Measurements from ENCODE around the gene CTNNA2.

CTNNA2 gene

GRCh38 chr2:79935771-79936657, 423.2 kb downstream of the CTNNA2 start:
- H3K4me1 ChIP-seq (ENCODE audit: control insufficient read depth, insufficient read depth, low read length) = peaks cover 3% of the 10 kb centered on the region
- peak; percentile 92 for DNase-seq (ENCODE audit: low read depth)
- H3K27me3 ChIP-seq (replicated peaks; ENCODE audit: control insufficient read depth, insufficient read depth, low read length) = peaks cover 6% of the 10 kb centered on the region
- H3K36me3 ChIP-seq (ENCODE audit: control insufficient read depth, insufficient read depth, low read length, severe bottlenecking) = no peaks in the 10 kb centered on the region
- H3K9me3 ChIP-seq (ENCODE audit: control insufficient read depth, low read length) = no peaks in the 10 kb centered on the region
- H3K4me3 ChIP-seq (ENCODE audit: low read length) = peak overlapping the region; percentile 63
- H3K9ac ChIP-seq (ENCODE audit: low read length) = peak overlapping the region; percentile 29

GRCh38 chr2:79936715-79937114, 423.9 kb downstream of the CTNNA2 start:
- no peak overlapping the region for H3K9ac ChIP-seq (ENCODE audit: low read length)
- no peak for DNase-seq (ENCODE audit: low read depth)
- H3K4me3 ChIP-seq (ENCODE audit: low read length) = no peak overlapping the region
- no peaks in the 10 kb centered on the region for H3K36me3 ChIP-seq (ENCODE audit: control insufficient read depth, insufficient read depth, low read length, severe bottlenecking)
- peaks cover 3% of the 10 kb centered on the region for H3K4me1 ChIP-seq (ENCODE audit: control insufficient read depth, insufficient read depth, low read length)
- H3K9me3 ChIP-seq (ENCODE audit: control insufficient read depth, low read length) = no peaks in the 10 kb centered on the region
- peaks cover 6% of the 10 kb centered on the region for H3K27me3 ChIP-seq (replicated peaks; ENCODE audit: control insufficient read depth, insufficient read depth, low read length)

GRCh38 chr2:79938648-79939047, 425.8 kb downstream of the CTNNA2 start:
- Histone ChIP-seq H3K36me3 (ENCODE audit: control insufficient read depth, insufficient read depth, low read length, severe bottlenecking) (no peaks in the 10 kb centered on the region), H3K9me3 (ENCODE audit: control insufficient read depth, low read length) (no peaks in the 10 kb centered on the region), H3K4me3 (ENCODE audit: low read length) (no peak overlapping the region), H3K4me1 (ENCODE audit: control insufficient read depth, insufficient read depth, low read length) (peaks cover 3% of the 10 kb centered on the region), H3K27me3 (replicated peaks; ENCODE audit: control insufficient read depth, insufficient read depth, low read length) (peaks cover 6% of the 10 kb centered on the region), H3K9ac (ENCODE audit: low read length) (no peak overlapping the region)
- DNase-seq (ENCODE audit: low read depth) = no peak

DNA sequence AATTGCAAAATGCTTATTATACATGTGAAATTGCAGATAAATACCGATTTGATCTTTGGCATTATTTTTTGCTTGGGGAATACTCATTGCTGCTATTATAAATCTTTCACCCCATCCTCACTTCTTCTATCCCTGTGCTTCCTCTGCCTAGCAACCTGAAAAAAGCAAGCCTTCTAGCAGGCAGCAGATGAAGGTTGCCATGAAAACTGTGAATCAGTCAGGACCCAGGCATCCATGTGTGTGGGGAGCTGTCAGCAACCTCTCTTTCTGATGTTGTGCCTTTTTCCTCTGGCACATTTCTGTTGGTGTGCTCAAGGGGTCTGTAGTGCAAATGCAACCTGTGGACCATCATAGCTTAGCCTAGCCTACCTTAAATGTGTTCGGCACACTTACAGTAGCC, 427.5 kb downstream of the CTNNA2 start:
- Histone ChIP-seq H3K27me3 (replicated peaks; ENCODE audit: control insufficient read depth, insufficient read depth, low read length) (peaks cover 6% of the 10 kb centered on the region), H3K4me1 (ENCODE audit: control insufficient read depth, insufficient read depth, low read length) (peaks cover 3% of the 10 kb centered on the region), H3K9ac (ENCODE audit: low read length) (no peak overlapping the region), H3K4me3 (ENCODE audit: low read length) (no peak overlapping the region), H3K9me3 (ENCODE audit: control insufficient read depth, low read length) (no peaks in the 10 kb centered on the region), H3K36me3 (ENCODE audit: control insufficient read depth, insufficient read depth, low read length, severe bottlenecking) (no peaks in the 10 kb centered on the region)
- DNase-seq (ENCODE audit: low read depth) = no peak

DNA sequence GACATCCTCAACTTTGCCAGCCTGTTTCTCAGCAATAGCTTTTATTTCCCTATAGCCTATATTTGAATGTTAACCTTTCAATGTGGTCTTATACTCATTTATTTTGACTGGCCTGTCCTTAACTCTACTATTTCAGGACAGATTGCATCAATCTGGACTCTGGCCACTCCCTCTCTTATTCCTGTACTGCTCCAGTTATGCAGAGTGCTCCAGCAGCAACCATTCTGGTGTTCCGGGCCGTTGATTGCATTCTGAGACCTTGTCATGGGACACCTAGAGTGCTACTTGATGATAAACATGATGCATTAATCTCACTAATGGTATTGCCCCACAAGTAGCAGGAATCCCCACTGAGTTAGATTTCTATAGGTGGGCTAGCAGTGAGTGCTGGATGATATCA, 428.3 kb downstream of the CTNNA2 start:
- Histone ChIP-seq H3K9ac (ENCODE audit: low read length) (no peak overlapping the region), H3K27me3 (replicated peaks; ENCODE audit: control insufficient read depth, insufficient read depth, low read length) (peaks cover 6% of the 10 kb centered on the region), H3K4me3 (ENCODE audit: low read length) (no peak overlapping the region), H3K9me3 (ENCODE audit: control insufficient read depth, low read length) (no peaks in the 10 kb centered on the region), H3K4me1 (ENCODE audit: control insufficient read depth, insufficient read depth, low read length) (no peaks in the 10 kb centered on the region), H3K36me3 (ENCODE audit: control insufficient read depth, insufficient read depth, low read length, severe bottlenecking) (no peaks in the 10 kb centered on the region)
- DNase-seq (ENCODE audit: low read depth) = no peak

- Histone ChIP-seq H3K9me3 (ENCODE audit: control insufficient read depth, low read length) (no peaks in the 10 kb centered on the region), H3K36me3 (ENCODE audit: control insufficient read depth, insufficient read depth, low read length, severe bottlenecking) (no peaks in the 10 kb centered on the region), H3K9ac (ENCODE audit: low read length) (no peak overlapping the region), H3K4me1 (ENCODE audit: control insufficient read depth, insufficient read depth, low read length) (no peaks in the 10 kb centered on the region), H3K4me3 (ENCODE audit: low read length) (no peak overlapping the region), H3K27me3 (replicated peaks; ENCODE audit: control insufficient read depth, insufficient read depth, low read length) (peaks cover 6% of the 10 kb centered on the region)
- no peak for DNase-seq (ENCODE audit: low read depth)
Measured at GRCh38 chr2:79944205-79944604, 431.4 kb downstream of the CTNNA2 start.

DNA sequence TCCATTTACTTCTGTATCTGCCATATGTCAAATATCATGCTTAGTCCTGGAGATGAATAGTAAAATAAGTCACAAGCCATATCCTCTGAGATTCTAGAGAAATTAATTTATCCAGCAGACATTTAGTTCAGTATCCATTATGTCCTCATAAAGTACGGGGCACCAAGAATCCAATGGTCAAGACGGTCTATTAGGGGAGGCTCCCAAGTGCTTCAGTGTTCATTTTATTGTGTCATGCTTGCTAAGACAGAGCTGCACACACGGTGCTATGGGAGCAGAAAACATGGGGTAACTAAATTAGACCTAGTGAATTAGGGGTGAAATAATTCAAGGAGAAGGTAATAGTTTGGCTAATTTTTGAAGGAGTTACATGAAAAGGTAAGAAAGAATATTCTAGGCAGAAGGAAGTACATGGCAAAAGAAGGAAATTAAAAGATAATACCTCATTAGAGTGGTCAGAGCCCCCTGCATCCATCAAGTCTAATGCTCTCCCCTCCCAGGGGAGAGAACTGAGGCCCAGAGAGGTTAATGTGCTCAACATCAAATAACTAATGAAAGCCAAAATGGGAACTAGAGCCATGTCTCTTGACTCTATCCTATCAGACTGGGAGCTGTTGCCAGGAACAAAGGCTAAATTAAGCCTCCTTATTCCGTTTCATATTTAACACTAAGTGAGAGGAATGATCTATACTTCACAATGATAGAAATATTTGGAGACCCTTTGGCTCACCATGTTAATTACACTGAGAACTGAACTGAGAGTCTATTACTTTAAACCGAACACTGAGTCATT, 433.0 kb downstream of the CTNNA2 start:
- Histone ChIP-seq H3K4me1 (ENCODE audit: control insufficient read depth, insufficient read depth, low read length) (no peaks in the 10 kb centered on the region), H3K4me3 (ENCODE audit: low read length) (no peak overlapping the region), H3K36me3 (ENCODE audit: control insufficient read depth, insufficient read depth, low read length, severe bottlenecking) (no peaks in the 10 kb centered on the region), H3K9ac (ENCODE audit: low read length) (no peak overlapping the region), H3K9me3 (ENCODE audit: control insufficient read depth, low read length) (no peaks in the 10 kb centered on the region), H3K27me3 (replicated peaks; ENCODE audit: control insufficient read depth, insufficient read depth, low read length) (peaks cover under 1% of the 10 kb centered on the region)
- DNase-seq (ENCODE audit: low read depth) = no peak

- no peaks in the 10 kb centered on the region for H3K27me3 ChIP-seq (replicated peaks; ENCODE audit: control insufficient read depth, insufficient read depth, low read length)
- no peak overlapping the region for H3K9ac ChIP-seq (ENCODE audit: low read length)
- no peaks in the 10 kb centered on the region for H3K9me3 ChIP-seq (ENCODE audit: control insufficient read depth, low read length)
- no peaks in the 10 kb centered on the region for H3K4me1 ChIP-seq (ENCODE audit: control insufficient read depth, insufficient read depth, low read length)
- no peak overlapping the region for H3K4me3 ChIP-seq (ENCODE audit: low read length)
- no peaks in the 10 kb centered on the region for H3K36me3 ChIP-seq (ENCODE audit: control insufficient read depth, insufficient read depth, low read length, severe bottlenecking)
- no peak for DNase-seq (ENCODE audit: low read depth)
Measured at GRCh38 chr2:79947751-79948150, 434.9 kb downstream of the CTNNA2 start.

GRCh38 chr2:79950526-79950925, 437.7 kb downstream of the CTNNA2 start:
- Histone ChIP-seq H3K9me3 (ENCODE audit: control insufficient read depth, low read length) (no peaks in the 10 kb centered on the region), H3K4me3 (ENCODE audit: low read length) (no peak overlapping the region), H3K9ac (ENCODE audit: low read length) (no peak overlapping the region), H3K4me1 (ENCODE audit: control insufficient read depth, insufficient read depth, low read length) (no peaks in the 10 kb centered on the region), H3K36me3 (ENCODE audit: control insufficient read depth, insufficient read depth, low read length, severe bottlenecking) (no peaks in the 10 kb centered on the region), H3K27me3 (replicated peaks; ENCODE audit: control insufficient read depth, insufficient read depth, low read length) (no peaks in the 10 kb centered on the region)
- no peak for DNase-seq (ENCODE audit: low read depth)

DNA sequence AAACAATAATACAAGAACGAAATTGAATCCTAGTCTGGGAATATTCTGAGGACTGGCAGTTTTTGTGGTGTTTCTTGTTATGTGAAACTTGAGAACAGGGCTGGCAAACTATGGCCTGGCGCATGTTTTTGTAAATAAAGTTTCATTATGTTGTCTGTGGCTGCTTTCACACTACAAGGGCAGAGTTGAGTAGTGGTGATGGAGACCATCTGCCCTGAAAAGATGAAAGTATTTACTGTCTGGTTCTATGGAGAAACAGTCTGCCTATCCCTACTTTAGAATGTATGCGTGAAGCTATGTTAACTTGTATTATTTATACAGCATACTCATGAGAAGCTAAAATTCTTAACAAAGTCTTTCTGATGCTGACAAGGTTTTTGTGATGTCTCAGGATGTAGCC, 439.8 kb downstream of the CTNNA2 start:
- no peaks in the 10 kb centered on the region for H3K4me1 ChIP-seq (ENCODE audit: control insufficient read depth, insufficient read depth, low read length)
- H3K9ac ChIP-seq (ENCODE audit: low read length) = no peak overlapping the region
- DNase-seq (ENCODE audit: low read depth) = peak; percentile 25
- H3K9me3 ChIP-seq (ENCODE audit: control insufficient read depth, low read length) = no peaks in the 10 kb centered on the region
- H3K4me3 ChIP-seq (ENCODE audit: low read length) = no peak overlapping the region
- no peaks in the 10 kb centered on the region for H3K36me3 ChIP-seq (ENCODE audit: control insufficient read depth, insufficient read depth, low read length, severe bottlenecking)
- H3K27me3 ChIP-seq (replicated peaks; ENCODE audit: control insufficient read depth, insufficient read depth, low read length) = no peaks in the 10 kb centered on the region

DNA sequence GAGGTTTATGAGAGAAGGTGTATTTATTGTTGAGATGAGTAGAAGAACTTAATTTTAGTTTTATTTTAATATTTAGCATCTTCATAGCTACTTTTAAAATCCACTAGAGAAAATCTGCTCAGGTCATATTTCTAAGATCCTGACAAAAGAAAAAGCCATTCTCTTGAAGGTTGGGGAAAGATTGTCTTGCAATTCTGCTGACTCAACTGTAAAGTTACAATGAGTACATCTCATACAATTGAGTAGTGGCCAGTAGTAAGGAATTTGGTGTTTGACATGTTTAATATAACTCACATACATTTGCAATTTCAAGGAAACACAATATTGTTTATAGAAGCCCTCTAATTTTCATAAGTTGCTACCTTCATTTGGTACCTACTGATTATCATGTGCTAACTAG, 447.2 kb downstream of the CTNNA2 start:
- Histone ChIP-seq H3K9ac (ENCODE audit: low read length) (no peak overlapping the region), H3K27me3 (replicated peaks; ENCODE audit: control insufficient read depth, insufficient read depth, low read length) (no peaks in the 10 kb centered on the region), H3K4me3 (ENCODE audit: low read length) (no peak overlapping the region), H3K36me3 (ENCODE audit: control insufficient read depth, insufficient read depth, low read length, severe bottlenecking) (no peaks in the 10 kb centered on the region), H3K9me3 (ENCODE audit: control insufficient read depth, low read length) (no peaks in the 10 kb centered on the region), H3K4me1 (ENCODE audit: control insufficient read depth, insufficient read depth, low read length) (no peaks in the 10 kb centered on the region)
- DNase-seq (ENCODE audit: low read depth) = no peak

Data from adipocyte (in vitro differentiated cells).